TTC549 (cell line): ENCODE results near the gene IGFL1.
"Not testable (repeated sequence)": the region's sequence is repeated elsewhere in the genome, so short reads cannot be mapped to it uniquely, and the experiment has no call there.

Experiments
- FAIRE-seq: peaks from 2 replicates; lab custom pipeline; 2012; peaks lifted over from hg19 to GRCh38; lab: Jason Lieb, UNC

IGFL1 gene

GRCh38 chr19:46229442-46229841 lies at the start of gene IGFL1:
Gene IGFL1, plus strand, starts transcription at chr19:46229742. Its CDS starts 33 bp downstream, at chr19:46229775.
- no peak for FAIRE-seq

GRCh38 chr19:46180701-46181387 lies 48.7 kb upstream of the IGFL1 start:
- no peak for FAIRE-seq

GRCh38 chr19:46181388-46181779 lies 48.2 kb upstream of the IGFL1 start:
- FAIRE-seq = no peak

- FAIRE-seq = no peak
Observed at GRCh38 chr19:46182476-46182875, 47.1 kb upstream of the IGFL1 start.

GRCh38 chr19:46184775-46185710 lies 44.5 kb upstream of the IGFL1 start:
- FAIRE-seq = not testable (repeated sequence)

- FAIRE-seq = no peak
Observed at GRCh38 chr19:46186101-46186716, 43.3 kb upstream of the IGFL1 start.

- no peak for FAIRE-seq
Observed at GRCh38 chr19:46186717-46187101, 42.8 kb upstream of the IGFL1 start.

GRCh38 chr19:46189971-46190888 lies 39.3 kb upstream of the IGFL1 start:
- no peak for FAIRE-seq

- no peak for FAIRE-seq
Observed at GRCh38 chr19:46191356-46191755, 38.2 kb upstream of the IGFL1 start.

GRCh38 chr19:46191972-46192371 lies 37.6 kb upstream of the IGFL1 start:
- no peak for FAIRE-seq

GRCh38 chr19:46192626-46192991 lies 36.9 kb upstream of the IGFL1 start:
- not testable (repeated sequence) for FAIRE-seq

- no peak for FAIRE-seq
Observed at GRCh38 chr19:46192992-46193650, 36.4 kb upstream of the IGFL1 start.

GRCh38 chr19:46193678-46194077 lies 35.9 kb upstream of the IGFL1 start:
- no peak for FAIRE-seq

- FAIRE-seq = no peak
Observed at GRCh38 chr19:46195104-46195503, 34.4 kb upstream of the IGFL1 start.

- FAIRE-seq = not testable (repeated sequence)
Observed at GRCh38 chr19:46195919-46196318, 33.6 kb upstream of the IGFL1 start.

GRCh38 chr19:46196410-46197124 lies 33.0 kb upstream of the IGFL1 start:
- no peak for FAIRE-seq

GRCh38 chr19:46197314-46198070 lies 32.0 kb upstream of the IGFL1 start:
- no peak for FAIRE-seq

GRCh38 chr19:46198756-46199155 lies 30.8 kb upstream of the IGFL1 start:
- FAIRE-seq = no peak

- FAIRE-seq = no peak
Observed at GRCh38 chr19:46201454-46202310, 27.9 kb upstream of the IGFL1 start.
